Adrenal gland (tissue), 12 donors: ENCODE measurements around the gene PITPNB. TPM values are rescaled to one million over a fixed set of nuclear protein-coding genes. Genes with fewer than 3 reads are reported as not detected.

Experiments used
- DNase-seq, 7 donors: peaks; one replicate each; pipeline ENCODE4 v3.0.0-alpha.2; 2019 to 2020
- H3K27ac ChIP-seq, 5 donors: fragments of 200-600 bp; sonication (generic) in 4 of 5; 1 replicate in 3 of 5; 2 replicates in 2 of 5; pipeline versions ENCODE4 v1.5.1 to v1.8.0; 2016 to 2020; ENCODE audit warnings: mild to moderate bottlenecking in 1 of 5
- H3K27me3 ChIP-seq: fragments of 200-600 bp; 2 replicates; pipeline ENCODE4 v1.8.0; 2021
- H3K36me3 ChIP-seq, 2 donors: fragments of 200-600 bp; replicated peaks in 1 of 2; 1 replicate in 1 of 2; 2 replicates in 1 of 2; pipeline versions ENCODE4 v1.5.1 to v1.8.0; 2018 to 2022
- H3K4me1 ChIP-seq, 2 donors: fragments of 200-600 bp; replicated peaks in 1 of 2; 1 replicate in 1 of 2; 2 replicates in 1 of 2; pipeline versions ENCODE4 v1.5.1 to v1.8.0; 2018 to 2021
- H3K4me3 ChIP-seq, 4 donors: fragments of 200-600 bp; sonication (generic) in 3 of 4; one replicate each; pipeline ENCODE4 v1.5.1; 2016 to 2018
- H3K9me3 ChIP-seq, 3 donors: fragments of 200-600 bp; sonication (generic) in 1 of 3; replicated peaks in 1 of 3; 1 replicate in 2 of 3; 2 replicates in 1 of 3; pipeline versions ENCODE4 v1.5.1 to v1.8.0; 2016 to 2021
- POLR2A ChIP-seq, 2 donors: fragments of 450-650 bp; IDR thresholded peaks; one replicate each; pipeline ENCODE4 v1.6.1; 2017; ENCODE audit warnings: antibody characterized with exemption in 2 of 2, mild to moderate bottlenecking in 2 of 2, moderate library complexity in 1 of 2
- WGBS, 4 donors: extraction: QIAGEN DNeasy Blood & Tissue Kit in 2 of 4; methylation state at CpG; one replicate each; pipeline versions ENCODE4 v1.1.5 to v1.1.7; 2013 to 2017; 5-methylcytosine and 5-hydroxymethylcytosine counted together
- intact Hi-C, 2 donors: fragments of 100-400 bp; cut with DNase I; formaldehyde crosslinking; loops; one replicate each; pipeline versions ENCODE4 v1.14.1 to v1.15.0; 2022 to 2023
- polyA plus RNA-seq, 3 donors: library from polyadenylated mRNA; stranded (reverse); fragments of 200-250 nt in 2 of 3; fragments of 350-450 nt in 1 of 3; fragmentation: Illumina TruSeq in 1 of 3; extraction: RNeasy Lipid Tissue Mini Kit (QIAGEN cat#74804) in 1 of 3; gene quantifications; one replicate each; pipeline ENCODE4 v1.2.3, GENCODE V29; 2013 to 2014
- total RNA-seq, 9 donors: library from RNA; depleted of rRNA in 4 of 9; stranded (reverse); fragments of >200 nt in 4 of 9; fragments of 120-200 nt in 1 of 9; fragmentation: NEBNext Ultra II Directional in 1 of 9; extraction: Animal tissue kit (Norgen Biotek cat#: 25700) in 1 of 9; gene quantifications; one replicate each; pipeline versions ENCODE4 v1.1.0 to v1.2.4, GENCODE V29; 2013 to 2023
- TF ChIP-seq, protein P1 (sequence below), 6 experiments: fragments of 450-650 bp in 4 of 6; fragments of 200-600 bp in 2 of 6; sonication (generic) in 1 of 6; IDR thresholded peaks; 1 replicate in 5 of 6; 2 replicates in 1 of 6; pipeline versions ENCODE4 v1.5.1 to v1.8.0; 2016 to 2021; ENCODE audit warnings: antibody characterized with exemption in 6 of 6, mild to moderate bottlenecking in 2 of 6, moderate library complexity in 1 of 6
- donor health status: healthy with polysubstance abuse.
- donor health status: Bipolar disorder and iron deficiency.
- donor health status: DM: yes; HTN: yes; CAD: no.
- donor health status: DM: no; HTN: no; CAD: no.
- donor health status: DM: no; HTN: no; CAD: no.
- donor health status: DM: yes; HTN: yes; CAD: no.

The PITPNB gene
- total and polyA plus RNA-seq, 12 donors, result 16.8 to 69.0 (median 27.6) TPM

DNA sequence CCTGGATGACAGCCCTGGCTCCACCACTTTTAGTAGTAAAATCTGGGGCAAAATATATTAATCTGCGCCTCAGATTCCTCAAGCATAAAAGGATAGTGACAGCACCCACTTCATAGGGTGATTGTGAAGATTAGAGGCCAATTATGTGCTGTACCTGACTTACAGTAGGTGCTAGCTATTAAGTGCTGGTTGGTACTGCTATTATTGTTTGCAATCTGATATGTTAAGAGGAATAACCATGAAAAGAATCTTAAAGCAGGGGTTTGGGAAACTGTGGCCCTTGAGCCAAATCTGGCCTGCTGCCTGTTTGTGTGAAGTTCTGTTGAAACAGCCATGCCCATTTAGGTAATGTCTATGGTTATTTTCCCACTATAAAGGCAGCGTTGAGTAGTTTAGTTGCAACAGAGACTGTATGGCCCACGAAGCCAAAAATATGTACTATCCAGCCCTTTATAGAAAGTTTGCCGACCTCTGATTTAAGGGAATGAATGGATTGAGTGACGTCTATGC lies 72.8 kb downstream of the PITPNB start:
- Histone ChIP-seq H3K27ac (no peak overlapping the region), H3K4me1 (peaks cover 0 to 12% of the 10 kb centered on the region in 2 donors), H3K9me3 (no peaks in the 10 kb centered on the region), H3K27me3 (no peaks in the 10 kb centered on the region), H3K36me3 (peaks cover 0 to 2% of the 10 kb centered on the region in 2 donors), H3K4me3 (no peak overlapping the region)
- TF ChIP-seq, protein P1, sequence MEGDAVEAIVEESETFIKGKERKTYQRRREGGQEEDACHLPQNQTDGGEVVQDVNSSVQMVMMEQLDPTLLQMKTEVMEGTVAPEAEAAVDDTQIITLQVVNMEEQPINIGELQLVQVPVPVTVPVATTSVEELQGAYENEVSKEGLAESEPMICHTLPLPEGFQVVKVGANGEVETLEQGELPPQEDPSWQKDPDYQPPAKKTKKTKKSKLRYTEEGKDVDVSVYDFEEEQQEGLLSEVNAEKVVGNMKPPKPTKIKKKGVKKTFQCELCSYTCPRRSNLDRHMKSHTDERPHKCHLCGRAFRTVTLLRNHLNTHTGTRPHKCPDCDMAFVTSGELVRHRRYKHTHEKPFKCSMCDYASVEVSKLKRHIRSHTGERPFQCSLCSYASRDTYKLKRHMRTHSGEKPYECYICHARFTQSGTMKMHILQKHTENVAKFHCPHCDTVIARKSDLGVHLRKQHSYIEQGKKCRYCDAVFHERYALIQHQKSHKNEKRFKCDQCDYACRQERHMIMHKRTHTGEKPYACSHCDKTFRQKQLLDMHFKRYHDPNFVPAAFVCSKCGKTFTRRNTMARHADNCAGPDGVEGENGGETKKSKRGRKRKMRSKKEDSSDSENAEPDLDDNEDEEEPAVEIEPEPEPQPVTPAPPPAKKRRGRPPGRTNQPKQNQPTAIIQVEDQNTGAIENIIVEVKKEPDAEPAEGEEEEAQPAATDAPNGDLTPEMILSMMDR (IDR thresholded peaks at IDR 0.05), result no peak
- no peak for TF ChIP-seq POLR2A (IDR thresholded peaks at IDR 0.05)
- DNase-seq, result no peak
- intact Hi-C loops, result no loop called here
- 91 to 95% (median 92%) methylated on average over 5 of the region's 5 CpGs for WGBS, 4 donors

DNA sequence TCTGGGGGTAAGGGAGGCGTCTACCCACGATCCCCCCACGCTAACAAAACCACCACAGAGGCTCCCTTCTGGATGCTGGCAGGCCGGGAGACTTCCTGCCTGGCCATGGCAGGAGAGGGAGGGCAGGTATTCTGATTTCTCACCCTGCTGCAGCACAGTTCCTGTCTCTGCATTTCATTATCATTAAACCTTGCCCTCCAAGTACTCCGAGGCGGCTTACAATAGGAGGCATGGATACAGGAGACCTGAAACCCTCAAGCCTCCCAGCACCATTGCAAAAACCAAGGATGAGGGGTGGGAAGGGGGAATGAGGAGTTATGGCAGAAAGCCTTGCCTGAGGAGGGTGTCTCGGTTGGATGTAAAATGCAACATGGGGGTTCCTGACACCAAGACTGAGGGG lies 73.4 kb downstream of the PITPNB start:
- Histone ChIP-seq H3K4me3 (no peak overlapping the region), H3K9me3 (no peaks in the 10 kb centered on the region), H3K27ac (no peak overlapping the region), H3K4me1 (peaks cover 0 to 12% of the 10 kb centered on the region in 2 donors), H3K27me3 (no peaks in the 10 kb centered on the region), H3K36me3 (no peaks in the 10 kb centered on the region)
- no peak for DNase-seq
- WGBS, 4 donors, result 87 to 97% (median 93%) methylated on average over 6 to 7 of the region's 7 CpGs
- intact Hi-C loops, result no loop called here
- no peak for TF ChIP-seq POLR2A (IDR thresholded peaks at IDR 0.05)
- TF ChIP-seq, protein P1 (IDR thresholded peaks at IDR 0.05), result no peak

DNA sequence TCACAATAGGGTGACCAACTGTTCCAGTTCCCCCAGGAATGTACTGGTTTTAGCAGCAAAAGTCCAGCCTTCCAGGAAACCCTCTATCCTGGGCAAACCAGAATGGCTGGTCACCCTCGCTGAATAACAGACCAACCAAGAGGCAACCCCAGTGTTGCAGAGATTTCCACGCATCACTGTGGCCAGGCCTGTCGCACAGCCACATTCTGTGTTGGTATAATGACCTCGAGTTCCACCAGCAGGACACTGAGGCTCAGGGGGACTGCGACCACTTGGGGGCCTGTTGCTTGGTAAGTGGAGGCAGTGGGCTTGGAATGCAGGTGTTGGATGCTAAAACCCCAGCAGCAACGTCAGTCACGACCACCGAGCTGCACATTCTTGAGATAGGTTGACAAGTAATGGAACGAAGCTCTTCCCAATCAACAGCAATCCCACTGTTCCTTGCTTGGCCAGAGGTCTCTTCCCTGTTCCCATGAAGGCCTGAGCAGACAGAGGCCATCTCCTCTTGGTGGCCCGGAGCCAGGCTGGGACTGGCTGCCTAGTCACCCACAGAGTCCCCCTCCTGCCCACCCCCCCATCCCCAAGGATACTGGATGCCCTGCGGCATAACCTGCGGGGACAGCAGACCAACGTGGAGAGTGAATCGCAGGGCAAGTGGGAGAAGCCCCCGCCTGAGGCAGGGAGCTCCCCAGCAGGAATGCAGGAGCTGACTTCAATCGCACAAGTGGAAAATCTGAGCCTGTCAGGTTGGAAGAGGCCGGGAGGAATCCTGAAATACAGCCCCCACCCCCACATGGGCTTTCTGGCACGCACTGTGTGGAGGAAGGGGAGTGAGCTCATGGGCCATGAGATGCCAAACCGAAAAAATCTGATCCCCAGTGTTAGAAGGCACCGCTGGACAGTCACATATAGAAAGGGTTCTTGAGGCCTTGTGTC lies 74.1 kb downstream of the PITPNB start:
- intact Hi-C loops, result no loop called here
- H3K27ac ChIP-seq, result no peak overlapping the region
- H3K9me3 ChIP-seq, result no peaks in the 10 kb centered on the region
- no peaks in the 10 kb centered on the region for H3K27me3 ChIP-seq
- peaks cover 0 to 12% of the 10 kb centered on the region in 2 donors for H3K4me1 ChIP-seq
- no peaks in the 10 kb centered on the region for H3K36me3 ChIP-seq
- H3K4me3 ChIP-seq, result no peak overlapping the region
- peak in 1 of 7 donors; percentile 50 for DNase-seq
- 77 to 94% (median 90%) methylated on average over 14 to 20 of the region's 20 CpGs for WGBS, 4 donors
- TF ChIP-seq POLR2A (IDR thresholded peaks at IDR 0.05), result no peak
- TF ChIP-seq, protein P1 (IDR thresholded peaks at IDR 0.05), result no peak

DNA sequence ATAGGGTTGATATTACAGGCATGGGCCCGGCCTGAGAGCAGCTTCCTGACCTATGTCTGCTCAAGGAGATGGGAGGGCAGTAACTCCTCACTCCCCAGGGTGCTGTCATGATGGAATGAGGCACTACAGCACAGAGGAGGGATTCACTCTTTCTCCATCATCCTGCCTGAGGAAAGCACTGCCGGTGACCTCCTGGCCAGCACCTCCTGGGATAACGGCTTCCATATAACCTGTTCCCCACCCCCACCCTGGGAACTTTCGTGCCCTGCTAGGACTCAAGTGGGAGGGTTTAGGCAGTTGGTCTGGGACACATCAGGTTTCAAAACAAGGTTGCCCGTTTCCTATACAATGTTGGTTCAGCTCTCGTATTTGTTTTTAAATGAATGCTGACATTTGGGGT lies 74.8 kb downstream of the PITPNB start:
- H3K27ac ChIP-seq, result no peak overlapping the region
- intact Hi-C loops, result no loop called here
- 92 to 97% (median 94%) methylated on average over 3 to 6 of the region's 6 CpGs for WGBS, 4 donors

More for the DNA sequence above, 74.8 kb downstream of the PITPNB start:
- no peaks in the 10 kb centered on the region for H3K36me3 ChIP-seq
- H3K27me3 ChIP-seq, result no peaks in the 10 kb centered on the region
- peak in 1 of 7 donors; percentile 44 for DNase-seq
- no peak overlapping the region for H3K4me3 ChIP-seq
- H3K9me3 ChIP-seq, result no peaks in the 10 kb centered on the region
- no peak for TF ChIP-seq POLR2A (IDR thresholded peaks at IDR 0.05)
- TF ChIP-seq, protein P1 (IDR thresholded peaks at IDR 0.05), result no peak
- peaks cover 0 to 12% of the 10 kb centered on the region in 2 donors for H3K4me1 ChIP-seq
